ENCODE data around the gene BMF. TPM values are rescaled to one million over a fixed set of nuclear protein-coding genes. Genes with fewer than 3 reads are reported as not detected.

Gene BMF
- total RNA-seq, 2 donors from 2014 or later: 8.8 to 19.0 TPM

DNA sequence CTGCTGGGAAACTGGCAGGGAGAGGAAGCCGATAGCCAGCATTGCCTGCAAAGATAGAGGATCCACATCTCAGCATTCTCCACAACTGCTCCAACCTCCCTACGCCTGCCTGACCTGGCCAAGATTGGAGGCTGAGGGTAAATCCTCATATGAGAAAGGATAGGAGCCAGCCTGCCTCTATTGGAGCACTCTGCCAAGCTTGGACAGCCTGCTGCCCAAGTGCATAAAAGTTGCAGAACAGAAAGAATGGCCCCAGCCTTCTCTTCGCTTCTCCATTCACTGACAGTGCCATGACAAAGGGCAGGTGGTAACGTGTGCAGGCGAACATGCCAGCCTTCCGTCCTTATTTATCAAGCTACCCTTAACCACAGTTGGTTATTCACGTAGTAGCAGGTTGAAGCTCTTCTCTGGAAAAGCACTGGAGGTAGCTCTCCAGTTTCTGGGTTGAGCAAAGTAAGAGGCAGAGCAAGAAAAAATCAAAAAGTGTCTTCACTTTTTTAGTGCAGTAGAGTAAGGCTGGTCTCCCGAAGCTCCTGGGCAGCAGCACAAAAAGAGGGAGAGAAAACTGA lies 4.3 kb downstream of the BMF start:
- Histone ChIP-seq H3K4me3 (no peak overlapping the region), H3K27ac (peak overlapping the region; percentile 85 to 93), H3K9me3 (no peaks in the 10 kb centered on the region), H3K36me3 (no peaks in the 10 kb centered on the region), H3K4me1 (replicated peaks) (peaks cover 59% of the 10 kb centered on the region), H3K27me3 (replicated peaks; ENCODE audit: insufficient read depth) (no peaks in the 10 kb centered on the region)
- TF ChIP-seq CTCF (IDR thresholded peaks at IDR 0.05) (no peak), POLR2AphosphoS5 (IDR thresholded peaks at IDR 0.05) (no peak), POLR2A (IDR thresholded peaks at IDR 0.05) (no peak)
- WGBS: 28% methylated on average over 8 of the region's 8 CpGs
- DNase-seq (ENCODE audit: low spot score): no peak
- intact Hi-C loops (cut with DNase I): no loop called here

DNA sequence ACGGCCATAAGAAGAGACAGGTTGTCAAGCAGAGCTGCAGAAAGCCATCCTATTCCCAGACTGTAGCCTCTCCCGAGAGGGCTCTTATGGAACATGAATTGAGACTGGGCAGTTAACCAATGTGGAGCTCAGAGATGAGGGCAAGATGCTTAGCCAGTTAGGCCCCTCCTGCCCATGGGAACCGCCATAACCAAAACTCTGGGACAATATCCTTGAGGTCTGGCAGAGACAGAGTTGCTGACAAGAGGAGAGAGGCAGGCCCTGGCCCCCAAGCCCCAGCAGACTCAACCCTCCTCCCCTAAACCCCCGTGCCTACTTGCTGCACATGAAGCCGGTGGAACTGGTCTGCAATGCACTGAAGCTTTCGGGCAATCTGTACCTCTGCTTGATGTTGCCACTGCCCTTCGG lies 4.8 kb downstream of the BMF start:
- intact Hi-C loops (cut with DNase I): no loop called here
- TF ChIP-seq POLR2AphosphoS5 (IDR thresholded peaks at IDR 0.05) (no peak), CTCF (IDR thresholded peaks at IDR 0.05) (no peak), POLR2A (IDR thresholded peaks at IDR 0.05) (no peak)
- Histone ChIP-seq H3K9me3 (no peaks in the 10 kb centered on the region), H3K4me1 (replicated peaks) (peaks cover 59% of the 10 kb centered on the region), H3K4me3 (no peak overlapping the region), H3K36me3 (no peaks in the 10 kb centered on the region), H3K27ac (peak overlapping the region; percentile 85 to 93), H3K27me3 (replicated peaks; ENCODE audit: insufficient read depth) (no peaks in the 10 kb centered on the region)
- 40% methylated on average over 7 of the region's 7 CpGs for WGBS
- DNase-seq (ENCODE audit: low spot score): no peak

DNA sequence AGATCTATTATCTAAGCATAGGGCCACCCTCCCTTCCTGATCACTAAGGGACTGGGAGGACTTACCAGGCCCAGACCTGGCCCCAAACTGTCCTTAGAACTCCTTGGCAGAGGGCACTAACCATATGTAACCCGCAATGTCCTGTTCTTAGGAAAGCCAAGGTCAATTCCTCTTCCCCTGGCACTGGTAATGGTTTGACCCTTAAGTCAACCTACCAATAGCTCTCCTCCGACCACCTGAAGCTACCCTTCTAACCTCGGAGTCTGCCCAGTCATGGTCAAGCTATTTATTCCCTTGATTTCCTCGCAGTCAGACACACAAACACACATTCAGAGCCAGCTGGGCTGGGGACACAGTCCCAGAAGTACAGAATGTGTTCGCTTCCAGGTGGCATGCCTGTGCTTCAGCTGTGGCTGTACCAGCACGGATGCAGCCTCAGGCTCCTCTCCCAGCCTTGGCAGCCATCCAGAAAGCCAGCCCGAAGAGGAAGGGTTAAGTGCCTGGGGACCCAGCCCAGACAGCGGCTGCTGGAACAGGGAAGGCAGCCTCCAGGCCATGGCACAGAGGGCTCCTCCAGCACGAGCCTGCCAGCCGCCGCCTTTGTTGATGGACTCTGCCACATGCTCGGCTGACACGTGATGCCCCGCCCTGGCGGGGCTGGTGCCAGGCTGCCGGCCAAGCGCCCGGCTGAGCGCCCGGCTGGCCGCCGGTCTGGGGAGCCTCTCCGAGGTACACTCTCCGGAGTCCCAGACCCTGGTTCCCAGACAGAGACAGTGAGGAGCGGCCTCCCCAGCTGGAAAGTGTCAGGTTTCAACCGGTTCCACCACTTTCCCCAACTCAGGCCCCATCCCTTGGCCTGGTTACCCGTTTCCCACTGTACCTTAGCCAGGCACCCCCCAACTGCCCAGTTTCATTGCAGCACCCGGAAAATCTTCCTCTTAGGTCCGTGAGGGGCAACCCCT lies 5.5 kb downstream of the BMF start:
- no peaks in the 10 kb centered on the region for H3K36me3 ChIP-seq
- WGBS: 11% methylated on average over 29 of the region's 29 CpGs
- H3K9me3 ChIP-seq: no peaks in the 10 kb centered on the region
- intact Hi-C loops (cut with DNase I): no loop called here
- DNase-seq (ENCODE audit: low spot score): peak; percentile 96
- no peak overlapping the region for H3K4me3 ChIP-seq
- TF ChIP-seq CTCF (IDR thresholded peaks at IDR 0.05) (peak in 1 of 4 experiments; percentile 10), POLR2AphosphoS5 (IDR thresholded peaks at IDR 0.05) (peak; percentile 87), POLR2A (IDR thresholded peaks at IDR 0.05) (peak; percentile 30)
- H3K27ac ChIP-seq: peak overlapping the region; percentile 85 to 93
- no peaks in the 10 kb centered on the region for H3K27me3 ChIP-seq (replicated peaks; ENCODE audit: insufficient read depth)
- peaks cover 65% of the 10 kb centered on the region for H3K4me1 ChIP-seq (replicated peaks)

GRCh38 chr15:40100947-40101905 lies 7.5 kb downstream of the BMF start:
- Histone ChIP-seq H3K9me3 (no peaks in the 10 kb centered on the region), H3K27me3 (replicated peaks; ENCODE audit: insufficient read depth) (no peaks in the 10 kb centered on the region), H3K4me1 (replicated peaks) (peaks cover 68% of the 10 kb centered on the region), H3K4me3 (no peak overlapping the region), H3K36me3 (no peaks in the 10 kb centered on the region), H3K27ac (peak overlapping the region; percentile 7 to 93)
- 64% methylated on average over 6 of the region's 6 CpGs for WGBS
- no peak for DNase-seq (ENCODE audit: low spot score)
- intact Hi-C loops (cut with DNase I): no loop called here
- TF ChIP-seq POLR2AphosphoS5 (IDR thresholded peaks at IDR 0.05): no peak
- no peak for TF ChIP-seq POLR2A (IDR thresholded peaks at IDR 0.05)
- no peak for TF ChIP-seq CTCF (IDR thresholded peaks at IDR 0.05)

Measured in prostate gland (tissue), 2 donors.